WTC11 (cell line): ENCODE data around the gene RBM20.

Experiments used
- CBFB ChIP-seq: sonication (generic); formaldehyde crosslinking; IDR thresholded peaks from 2 replicates; pipeline ENCODE4 v1.8.1; 2022; ENCODE audit warnings: mild to moderate bottlenecking, low read depth, missing genetic modification reagents
- JUN ChIP-seq: sonication (generic); formaldehyde crosslinking; IDR thresholded peaks from 2 replicates; pipeline ENCODE4 v1.8.0; 2023; ENCODE audit warnings: mild to moderate bottlenecking, missing genetic modification reagents
- TCF7 ChIP-seq: sonication (generic); formaldehyde crosslinking; IDR thresholded peaks from 2 replicates; pipeline ENCODE4 v1.8.0; 2022; ENCODE audit warnings: mild to moderate bottlenecking, low read depth, missing genetic modification reagents, moderate library complexity
- ZNF317 ChIP-seq: sonication (generic); formaldehyde crosslinking; IDR thresholded peaks from 2 replicates; pipeline ENCODE4 v1.8.1; 2023; ENCODE audit warnings: low read depth, mild to moderate bottlenecking, moderate library complexity, missing genetic modification reagents, borderline replicate concordance
- TF ChIP-seq, protein P1 (sequence below): fragments of 200-600 bp; IDR thresholded peaks from 2 replicates; pipeline ENCODE4 v1.8.0; 2022; ENCODE audit warnings: antibody characterized with exemption
- TF ChIP-seq, protein P2 (sequence below): sonication (generic); formaldehyde crosslinking; IDR thresholded peaks from 2 replicates; pipeline ENCODE4 v1.8.1; 2022; ENCODE audit warnings: low read depth, missing genetic modification reagents, borderline replicate concordance

DNA sequence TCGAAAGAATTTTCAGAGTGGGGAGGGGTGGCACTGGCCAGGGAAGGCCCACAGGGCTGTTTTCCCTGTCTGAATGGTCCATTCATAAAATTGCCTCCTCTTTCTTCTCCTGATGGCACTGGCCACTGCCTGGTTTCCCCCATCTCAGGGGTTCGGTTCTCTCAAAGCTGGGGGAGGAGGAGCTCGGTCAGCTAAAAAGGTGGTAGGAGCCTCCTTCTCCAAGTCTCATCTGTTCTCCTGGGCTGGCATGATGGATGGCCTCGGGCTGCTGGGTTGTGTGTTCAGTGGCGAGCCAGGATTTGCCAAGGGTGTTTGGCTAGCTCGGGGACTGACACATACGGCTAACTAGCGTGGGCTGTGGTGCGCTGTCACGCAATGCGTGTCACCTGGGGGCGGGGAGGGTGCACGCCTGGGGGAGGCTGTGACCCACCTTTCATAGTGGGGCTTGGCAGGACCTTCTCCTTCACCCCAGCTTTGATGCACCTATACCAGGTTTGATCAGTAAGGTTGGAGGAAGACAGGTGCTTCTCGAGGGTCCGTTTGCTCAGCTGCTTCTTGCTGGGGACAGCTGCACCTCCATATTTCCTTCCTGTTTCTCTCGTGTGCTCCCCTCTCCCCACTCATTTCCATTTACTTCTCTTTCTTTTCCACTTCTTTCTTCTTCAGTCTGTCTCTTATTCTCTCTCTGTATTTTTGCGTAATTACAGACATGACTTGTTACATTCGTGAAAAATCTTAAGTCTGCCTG is 36.3 kb downstream of the RBM20 start:
- TF ChIP-seq, protein P1, sequence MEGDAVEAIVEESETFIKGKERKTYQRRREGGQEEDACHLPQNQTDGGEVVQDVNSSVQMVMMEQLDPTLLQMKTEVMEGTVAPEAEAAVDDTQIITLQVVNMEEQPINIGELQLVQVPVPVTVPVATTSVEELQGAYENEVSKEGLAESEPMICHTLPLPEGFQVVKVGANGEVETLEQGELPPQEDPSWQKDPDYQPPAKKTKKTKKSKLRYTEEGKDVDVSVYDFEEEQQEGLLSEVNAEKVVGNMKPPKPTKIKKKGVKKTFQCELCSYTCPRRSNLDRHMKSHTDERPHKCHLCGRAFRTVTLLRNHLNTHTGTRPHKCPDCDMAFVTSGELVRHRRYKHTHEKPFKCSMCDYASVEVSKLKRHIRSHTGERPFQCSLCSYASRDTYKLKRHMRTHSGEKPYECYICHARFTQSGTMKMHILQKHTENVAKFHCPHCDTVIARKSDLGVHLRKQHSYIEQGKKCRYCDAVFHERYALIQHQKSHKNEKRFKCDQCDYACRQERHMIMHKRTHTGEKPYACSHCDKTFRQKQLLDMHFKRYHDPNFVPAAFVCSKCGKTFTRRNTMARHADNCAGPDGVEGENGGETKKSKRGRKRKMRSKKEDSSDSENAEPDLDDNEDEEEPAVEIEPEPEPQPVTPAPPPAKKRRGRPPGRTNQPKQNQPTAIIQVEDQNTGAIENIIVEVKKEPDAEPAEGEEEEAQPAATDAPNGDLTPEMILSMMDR, result no peak
- TF ChIP-seq ZNF317 (CRISPR knock-in tag) (no peak), TCF7 (no peak), CBFB (no peak), JUN (no peak)
- TF ChIP-seq, protein P2, sequence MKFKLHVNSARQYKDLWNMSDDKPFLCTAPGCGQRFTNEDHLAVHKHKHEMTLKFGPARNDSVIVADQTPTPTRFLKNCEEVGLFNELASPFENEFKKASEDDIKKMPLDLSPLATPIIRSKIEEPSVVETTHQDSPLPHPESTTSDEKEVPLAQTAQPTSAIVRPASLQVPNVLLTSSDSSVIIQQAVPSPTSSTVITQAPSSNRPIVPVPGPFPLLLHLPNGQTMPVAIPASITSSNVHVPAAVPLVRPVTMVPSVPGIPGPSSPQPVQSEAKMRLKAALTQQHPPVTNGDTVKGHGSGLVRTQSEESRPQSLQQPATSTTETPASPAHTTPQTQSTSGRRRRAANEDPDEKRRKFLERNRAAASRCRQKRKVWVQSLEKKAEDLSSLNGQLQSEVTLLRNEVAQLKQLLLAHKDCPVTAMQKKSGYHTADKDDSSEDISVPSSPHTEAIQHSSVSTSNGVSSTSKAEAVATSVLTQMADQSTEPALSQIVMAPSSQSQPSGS (CRISPR knock-in tag), result no peak
